Measurements from ENCODE around the gene HLTF. TPM values are rescaled to one million over a fixed set of nuclear protein-coding genes. Genes with fewer than 3 reads are reported as not detected.

Gene HLTF
- total RNA-seq, 4 donors from 2014 or later = 5.2 to 12.4 (median 8.1) TPM

DNA sequence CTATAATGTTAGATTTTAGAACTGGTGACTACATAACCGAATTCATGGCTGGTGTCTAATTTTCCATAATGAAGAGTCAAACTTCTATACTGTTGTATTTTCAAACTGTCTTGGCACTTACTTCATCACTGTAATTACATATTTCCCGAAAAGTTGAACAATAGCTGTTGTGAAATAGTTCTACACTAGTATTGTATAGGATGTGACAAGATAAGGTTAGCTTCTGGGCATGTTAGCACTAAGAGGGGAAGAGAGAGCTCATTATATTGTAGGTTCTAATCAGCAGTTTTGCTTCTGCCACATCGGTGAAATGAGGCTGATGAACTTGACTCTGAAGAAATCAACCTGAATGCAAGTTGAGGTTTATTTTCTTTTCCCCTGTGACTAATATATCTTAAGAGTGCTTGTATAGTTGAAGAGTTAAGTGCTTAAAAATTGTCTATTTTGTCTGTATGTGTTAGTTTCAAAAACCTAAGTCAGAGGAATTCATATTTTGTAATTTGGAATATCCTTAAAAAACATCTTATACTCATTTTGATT lies 86.1 kb downstream of the HLTF start:
- peaks cover 0 to 27% (median 12%) of the 10 kb centered on the region in 3 donors for H3K4me1 ChIP-seq
- intact Hi-C loops (cut with DNase I) = no loop called here
- H3K27me3 ChIP-seq = no peaks in the 10 kb centered on the region
- peaks cover 0 to 37% (median 3%) of the 10 kb centered on the region in 3 donors for H3K36me3 ChIP-seq
- WGBS, 2 donors = 39 to 40% methylated on average over 3 of the region's 3 CpGs
- DNase-seq = no peak
- H3K9me3 ChIP-seq = no peaks in the 10 kb centered on the region
- no peak overlapping the region for H3K4me3 ChIP-seq
- no peak overlapping the region for H3K27ac ChIP-seq
- no peak for TF ChIP-seq POLR2A (IDR thresholded peaks at IDR 0.05)
- TF ChIP-seq, protein P1, sequence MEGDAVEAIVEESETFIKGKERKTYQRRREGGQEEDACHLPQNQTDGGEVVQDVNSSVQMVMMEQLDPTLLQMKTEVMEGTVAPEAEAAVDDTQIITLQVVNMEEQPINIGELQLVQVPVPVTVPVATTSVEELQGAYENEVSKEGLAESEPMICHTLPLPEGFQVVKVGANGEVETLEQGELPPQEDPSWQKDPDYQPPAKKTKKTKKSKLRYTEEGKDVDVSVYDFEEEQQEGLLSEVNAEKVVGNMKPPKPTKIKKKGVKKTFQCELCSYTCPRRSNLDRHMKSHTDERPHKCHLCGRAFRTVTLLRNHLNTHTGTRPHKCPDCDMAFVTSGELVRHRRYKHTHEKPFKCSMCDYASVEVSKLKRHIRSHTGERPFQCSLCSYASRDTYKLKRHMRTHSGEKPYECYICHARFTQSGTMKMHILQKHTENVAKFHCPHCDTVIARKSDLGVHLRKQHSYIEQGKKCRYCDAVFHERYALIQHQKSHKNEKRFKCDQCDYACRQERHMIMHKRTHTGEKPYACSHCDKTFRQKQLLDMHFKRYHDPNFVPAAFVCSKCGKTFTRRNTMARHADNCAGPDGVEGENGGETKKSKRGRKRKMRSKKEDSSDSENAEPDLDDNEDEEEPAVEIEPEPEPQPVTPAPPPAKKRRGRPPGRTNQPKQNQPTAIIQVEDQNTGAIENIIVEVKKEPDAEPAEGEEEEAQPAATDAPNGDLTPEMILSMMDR (IDR thresholded peaks at IDR 0.05) = no peak

GRCh38 chr3:148999806-149000205 lies 86.5 kb downstream of the HLTF start:
- H3K4me1 ChIP-seq = peaks cover 0 to 26% (median 12%) of the 10 kb centered on the region in 3 donors
- 68 to 70% methylated on average over 3 of the region's 3 CpGs for WGBS, 2 donors
- H3K36me3 ChIP-seq = peaks cover 0 to 41% (median 3%) of the 10 kb centered on the region in 3 donors
- H3K27ac ChIP-seq = peak overlapping the region in 1 of 4 donors; percentile 10
- TF ChIP-seq, protein P1 (IDR thresholded peaks at IDR 0.05) = no peak
- intact Hi-C loops (cut with DNase I) = no loop called here
- H3K9me3 ChIP-seq = no peaks in the 10 kb centered on the region
- H3K27me3 ChIP-seq = no peaks in the 10 kb centered on the region
- DNase-seq = no peak
- H3K4me3 ChIP-seq = no peak overlapping the region

GRCh38 chr3:148998715-148999423 lies 87.5 kb downstream of the HLTF start:
- WGBS, 2 donors = 16 to 32% methylated on average over 7 of the region's 7 CpGs
- Histone ChIP-seq H3K27ac (peak overlapping the region; percentile 3 to 30 (median 18)), H3K4me3 (no peak overlapping the region), H3K4me1 (peaks cover 0 to 16% (median 12%) of the 10 kb centered on the region in 3 donors), H3K27me3 (no peaks in the 10 kb centered on the region), H3K36me3 (peaks cover 0 to 46% (median 3%) of the 10 kb centered on the region in 3 donors), H3K9me3 (no peaks in the 10 kb centered on the region)
- no peak for TF ChIP-seq POLR2A (IDR thresholded peaks at IDR 0.05)
- TF ChIP-seq, protein P1 (IDR thresholded peaks at IDR 0.05) = no peak
- intact Hi-C loops (cut with DNase I) = no loop called here
- no peak for DNase-seq

GRCh38 chr3:148998297-148998696 lies 88.0 kb downstream of the HLTF start:
- intact Hi-C loops (cut with DNase I) = no loop called here
- peak overlapping the region; percentile 3 to 30 (median 18) for H3K27ac ChIP-seq

DNA sequence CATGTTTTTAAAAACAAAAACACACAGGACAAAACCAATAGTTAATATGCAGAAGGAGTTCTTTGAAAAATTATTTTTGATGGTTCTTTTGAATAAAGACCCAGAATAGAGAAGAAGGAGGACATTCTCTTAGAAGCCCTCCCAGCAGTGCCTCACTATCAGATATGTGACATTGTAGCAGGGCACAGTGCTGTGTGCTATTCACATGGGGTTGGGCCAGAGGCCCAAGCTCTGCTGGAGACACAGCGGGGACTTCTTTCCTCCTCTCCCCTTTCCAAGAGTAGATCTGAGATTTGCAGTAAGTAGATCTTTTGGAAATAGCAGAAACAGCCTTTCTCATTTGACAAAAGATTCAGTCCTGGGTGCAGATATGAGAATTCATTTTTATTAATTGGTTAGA lies 88.7 kb downstream of the HLTF start:
- WGBS, 2 donors = 100% methylated on average over 1 of the region's 1 CpG
- Histone ChIP-seq H3K36me3 (peaks cover 0 to 42% (median 3%) of the 10 kb centered on the region in 3 donors), H3K4me1 (peaks cover 5 to 26% (median 16%) of the 10 kb centered on the region in 3 donors), H3K4me3 (no peak overlapping the region), H3K27ac (no peak overlapping the region), H3K9me3 (no peaks in the 10 kb centered on the region), H3K27me3 (no peaks in the 10 kb centered on the region)
- intact Hi-C loops (cut with DNase I) = no loop called here
- no peak for TF ChIP-seq POLR2A (IDR thresholded peaks at IDR 0.05)
- TF ChIP-seq, protein P1 (IDR thresholded peaks at IDR 0.05) = no peak
- no peak for DNase-seq

More at GRCh38 chr3:148998297-148998696, 88.0 kb downstream of the HLTF start:
- Histone ChIP-seq H3K27me3 (no peaks in the 10 kb centered on the region), H3K4me1 (peaks cover 0 to 19% (median 12%) of the 10 kb centered on the region in 3 donors), H3K9me3 (no peaks in the 10 kb centered on the region), H3K4me3 (no peak overlapping the region), H3K36me3 (peaks cover 0 to 42% (median 3%) of the 10 kb centered on the region in 3 donors)
- WGBS, 2 donors = 72 to 80% methylated on average over 5 of the region's 5 CpGs
- TF ChIP-seq POLR2A (IDR thresholded peaks at IDR 0.05) = no peak
- TF ChIP-seq, protein P1 (IDR thresholded peaks at IDR 0.05) = no peak
- DNase-seq = no peak
